Osteocyte (in vitro differentiated cells): ENCODE measurements around the gene DNAJB11. TPM values are rescaled to one million over a fixed set of nuclear protein-coding genes. Genes with fewer than 3 reads are reported as not detected.

Experiments
- DNase-seq: peaks from one replicate; pipeline ENCODE4 v3.0.0; 2021; ENCODE audit warnings: mixed read lengths; ENCODE audit not compliant: unreplicated experiment; ENCODE audit errors: extremely low spot score
- H3K27ac Mint-ChIP-seq: one replicate; pipeline ENCODE4 v1.8.0; 2021; ENCODE audit warnings: mild to moderate bottlenecking, mixed read lengths; ENCODE audit not compliant: unreplicated experiment
- H3K27me3 Mint-ChIP-seq: one replicate; pipeline ENCODE4 v1.8.0; 2021; ENCODE audit warnings: mixed read lengths; ENCODE audit not compliant: unreplicated experiment
- H3K36me3 Mint-ChIP-seq: one replicate; pipeline ENCODE4 v1.8.0; 2021; ENCODE audit warnings: mixed read lengths; ENCODE audit not compliant: unreplicated experiment
- H3K4me1 Mint-ChIP-seq: one replicate; pipeline ENCODE4 v1.8.0; 2021; ENCODE audit warnings: mixed read lengths; ENCODE audit not compliant: unreplicated experiment
- H3K4me3 Mint-ChIP-seq: one replicate; pipeline ENCODE4 v1.8.0; 2021; ENCODE audit warnings: mild to moderate bottlenecking, moderate library complexity, mixed read lengths; ENCODE audit not compliant: unreplicated experiment
- H3K9me3 Mint-ChIP-seq: one replicate; pipeline ENCODE4 v1.8.0; 2021; ENCODE audit warnings: mixed read lengths; ENCODE audit not compliant: unreplicated experiment
- CTCF ChIP-seq: fragments of 200-600 bp; sonication (generic); IDR thresholded peaks from 2 replicates; pipeline ENCODE4 v1.5.0; 2021; ENCODE audit warnings: antibody characterized with exemption, mild to moderate bottlenecking, moderate library complexity
- total RNA-seq: library from RNA; stranded (reverse); gene quantifications from 2 replicates; pipeline ENCODE4 v1.2.1, GENCODE V29; 2021

DNAJB11 gene
- total RNA-seq, 1 donor from 2014 or later: 75.8 TPM

DNA sequence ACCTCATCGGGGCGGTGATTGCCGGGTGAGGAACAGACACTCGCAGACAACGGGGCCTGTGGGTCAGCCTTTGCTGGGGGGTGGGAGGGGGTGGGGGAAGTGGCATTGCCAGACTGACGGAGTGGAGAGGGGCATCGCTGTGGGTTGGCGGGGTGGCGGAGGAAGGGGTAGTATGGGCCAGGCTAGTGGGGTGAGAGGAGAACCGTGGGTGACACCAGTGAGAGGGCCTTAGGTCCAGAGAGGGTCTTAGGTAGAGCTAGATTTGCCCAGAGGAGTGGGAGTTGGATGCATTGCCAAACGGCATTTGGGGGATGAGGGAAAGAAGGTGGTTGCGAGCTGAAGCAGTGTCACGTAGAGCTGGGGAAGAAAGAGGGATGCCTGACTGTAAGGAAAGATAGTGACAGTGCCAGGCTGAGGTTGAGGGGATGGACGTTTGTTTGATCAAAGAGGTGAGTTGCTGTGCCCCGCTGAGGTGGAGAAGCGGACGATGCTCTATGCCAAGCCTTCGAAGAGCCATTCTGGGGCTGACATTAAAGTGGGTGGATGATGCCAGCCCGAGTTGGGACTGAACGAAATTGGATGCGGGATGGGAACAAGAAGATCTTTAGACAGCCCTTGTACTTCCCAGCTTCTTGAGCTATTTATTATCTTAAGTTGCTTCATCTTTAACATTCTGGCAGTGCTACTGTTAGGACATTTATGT is 572 bp downstream of the DNAJB11 start:
- Mint-ChIP-seq H3K27me3 (no peaks in the 10 kb centered on the region), H3K36me3 (peaks cover 23% of the 10 kb centered on the region), H3K4me1 (peaks cover 35% of the 10 kb centered on the region), H3K9me3 (no peaks in the 10 kb centered on the region), H3K27ac (peak overlapping the region; percentile 89), H3K4me3 (peak overlapping the region; percentile 90)
- TF ChIP-seq CTCF: no peak
- DNase-seq: no peak

DNA sequence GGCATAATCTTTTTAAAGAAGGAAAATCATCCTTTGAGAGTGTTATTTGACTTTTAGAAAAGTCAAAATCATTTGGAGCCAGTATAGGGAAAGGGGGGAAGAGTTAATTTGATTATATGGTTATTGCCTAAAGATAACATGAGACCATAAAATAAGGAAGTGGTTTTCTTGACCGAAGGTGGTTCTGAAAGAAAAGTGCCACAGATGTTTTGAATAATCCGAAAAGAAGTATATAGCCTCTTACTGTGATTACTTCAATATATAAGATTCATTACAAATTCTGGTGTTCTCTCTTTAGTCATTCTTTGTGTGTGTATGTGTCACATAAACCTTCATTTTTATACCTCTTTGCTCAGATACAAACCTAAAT is 1.1 kb downstream of the DNAJB11 start:
- DNase-seq: no peak
- no peak for TF ChIP-seq CTCF
- peak overlapping the region; percentile 90 for H3K4me3 Mint-ChIP-seq
- H3K36me3 Mint-ChIP-seq: peaks cover 27% of the 10 kb centered on the region
- H3K4me1 Mint-ChIP-seq: peaks cover 31% of the 10 kb centered on the region
- H3K27me3 Mint-ChIP-seq: no peaks in the 10 kb centered on the region
- peak overlapping the region; percentile 89 for H3K27ac Mint-ChIP-seq
- no peaks in the 10 kb centered on the region for H3K9me3 Mint-ChIP-seq

GRCh38 chr3:186577521-186577920 is 7.0 kb downstream of the DNAJB11 start:
- Mint-ChIP-seq H3K4me1 (no peaks in the 10 kb centered on the region), H3K4me3 (no peak overlapping the region), H3K27ac (no peak overlapping the region), H3K27me3 (no peaks in the 10 kb centered on the region), H3K9me3 (no peaks in the 10 kb centered on the region), H3K36me3 (peaks cover 54% of the 10 kb centered on the region)
- DNase-seq: no peak
- TF ChIP-seq CTCF: no peak

- Mint-ChIP-seq H3K9me3 (no peaks in the 10 kb centered on the region), H3K36me3 (peaks cover 59% of the 10 kb centered on the region), H3K27me3 (no peaks in the 10 kb centered on the region), H3K27ac (no peak overlapping the region), H3K4me1 (no peaks in the 10 kb centered on the region), H3K4me3 (no peak overlapping the region)
- TF ChIP-seq CTCF: no peak
- DNase-seq: no peak
These were observed 10.3 kb downstream of the DNAJB11 start for GRCh38 chr3:186580785-186581184.

DNA sequence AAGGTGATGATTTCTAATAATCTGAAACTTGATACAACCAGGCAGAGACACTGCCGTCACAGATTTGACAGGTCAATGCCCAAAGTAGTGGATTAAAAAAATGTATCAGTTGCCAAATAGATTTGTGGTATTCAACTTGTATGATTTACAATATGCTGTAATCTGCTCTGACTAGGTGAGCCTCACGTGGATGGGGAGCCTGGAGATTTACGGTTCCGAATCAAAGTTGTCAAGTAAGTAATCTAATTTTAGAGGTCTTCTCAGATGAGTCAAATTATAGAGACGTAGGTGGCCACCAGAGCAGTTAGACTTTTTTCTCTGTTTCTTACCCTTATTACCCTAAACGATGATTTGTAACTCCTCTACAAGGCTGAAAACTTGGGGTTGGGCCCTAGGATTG is 12.0 kb downstream of the DNAJB11 start:
- Mint-ChIP-seq H3K27me3 (no peaks in the 10 kb centered on the region), H3K36me3 (peaks cover 51% of the 10 kb centered on the region)

More for the DNA sequence above, 12.0 kb downstream of the DNAJB11 start:
- Mint-ChIP-seq H3K4me3 (no peak overlapping the region), H3K27ac (no peak overlapping the region), H3K9me3 (no peaks in the 10 kb centered on the region), H3K4me1 (no peaks in the 10 kb centered on the region)
- no peak for DNase-seq
- TF ChIP-seq CTCF: no peak
